ENCODE measurements around the gene BRPF3. TPM values are rescaled to one million over a fixed set of nuclear protein-coding genes. Genes with fewer than 3 reads are reported as not detected.

BRPF3 gene
- total RNA-seq, 1 experiment from 2014 or later = 19.4 TPM

DNA sequence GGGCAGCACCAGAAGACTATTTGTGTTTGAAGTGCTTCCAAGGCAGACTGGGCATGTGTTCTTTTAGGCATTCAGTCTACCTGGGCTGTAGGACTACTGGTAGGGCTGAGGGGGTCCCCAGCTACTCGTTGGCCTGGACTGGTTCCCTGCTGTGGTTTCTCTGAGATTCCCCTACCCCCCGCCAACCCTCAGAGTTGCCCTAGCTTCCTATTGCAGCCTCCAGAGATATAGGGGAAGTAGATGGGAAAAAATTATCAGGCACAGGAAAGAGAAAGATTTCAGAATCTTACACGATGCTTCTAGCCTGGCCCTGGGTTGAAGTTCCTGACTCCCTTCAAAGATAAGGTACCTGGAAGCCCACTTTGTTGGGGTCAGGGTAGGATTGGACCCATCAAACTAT, 22.5 kb downstream of the BRPF3 start:
- Mint-ChIP-seq H3K4me1 (ENCODE audit: insufficient read depth, unreplicated experiment) (no peaks in the 10 kb centered on the region), H3K27me3 (ENCODE audit: insufficient read depth, unreplicated experiment) (no peaks in the 10 kb centered on the region), H3K9me3 (ENCODE audit: unreplicated experiment) (no peaks in the 10 kb centered on the region), H3K4me3 (ENCODE audit: unreplicated experiment) (no peak overlapping the region), H3K27ac (ENCODE audit: low read depth, unreplicated experiment) (no peak overlapping the region), H3K36me3 (ENCODE audit: insufficient read depth, unreplicated experiment) (peaks cover 60% of the 10 kb centered on the region)
- TF ChIP-seq, protein P1, sequence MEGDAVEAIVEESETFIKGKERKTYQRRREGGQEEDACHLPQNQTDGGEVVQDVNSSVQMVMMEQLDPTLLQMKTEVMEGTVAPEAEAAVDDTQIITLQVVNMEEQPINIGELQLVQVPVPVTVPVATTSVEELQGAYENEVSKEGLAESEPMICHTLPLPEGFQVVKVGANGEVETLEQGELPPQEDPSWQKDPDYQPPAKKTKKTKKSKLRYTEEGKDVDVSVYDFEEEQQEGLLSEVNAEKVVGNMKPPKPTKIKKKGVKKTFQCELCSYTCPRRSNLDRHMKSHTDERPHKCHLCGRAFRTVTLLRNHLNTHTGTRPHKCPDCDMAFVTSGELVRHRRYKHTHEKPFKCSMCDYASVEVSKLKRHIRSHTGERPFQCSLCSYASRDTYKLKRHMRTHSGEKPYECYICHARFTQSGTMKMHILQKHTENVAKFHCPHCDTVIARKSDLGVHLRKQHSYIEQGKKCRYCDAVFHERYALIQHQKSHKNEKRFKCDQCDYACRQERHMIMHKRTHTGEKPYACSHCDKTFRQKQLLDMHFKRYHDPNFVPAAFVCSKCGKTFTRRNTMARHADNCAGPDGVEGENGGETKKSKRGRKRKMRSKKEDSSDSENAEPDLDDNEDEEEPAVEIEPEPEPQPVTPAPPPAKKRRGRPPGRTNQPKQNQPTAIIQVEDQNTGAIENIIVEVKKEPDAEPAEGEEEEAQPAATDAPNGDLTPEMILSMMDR (IDR thresholded peaks at IDR 0.05; ENCODE audit: unreplicated experiment) = no peak
- BruUV-seq (replicated peaks) = no TSS peak
- intact Hi-C loops (cut with micrococcal nuclease) = no loop called here
- ChIA-PET CTCF (interaction anchor here (0.7 kb wide), 1 partner anchor 193 kb away, joined by 3 read pairs; no protein-coding TSS in a partner anchor), POLR2A (no interaction called here)
- no peak for DNase-seq (ENCODE audit: unreplicated experiment)

DNA sequence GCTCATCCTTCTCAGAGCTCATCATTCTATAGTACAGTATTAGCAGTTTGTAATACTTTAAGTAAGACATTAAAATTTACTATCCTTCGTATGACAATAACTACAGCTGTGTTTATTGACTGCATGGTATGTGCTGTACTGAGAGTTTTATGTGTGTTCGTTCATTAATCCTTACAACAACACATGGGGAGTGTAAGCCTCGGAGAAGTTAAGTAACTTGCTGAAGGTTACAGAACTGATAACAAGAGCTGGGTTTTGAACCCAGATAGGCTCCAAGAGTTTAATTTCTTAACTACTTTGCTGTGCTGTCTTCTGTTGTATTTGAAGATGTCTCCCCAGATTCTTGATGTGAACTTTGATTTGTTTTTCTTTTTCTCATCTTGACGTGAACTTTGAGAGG, 23.7 kb downstream of the BRPF3 start:
- ChIA-PET POLR2A (no interaction called here), CTCF (interaction anchor here (0.6 kb wide), 1 partner anchor 192 kb away, joined by 3 read pairs; the partner anchor contains the start of gene MAPK14)
- H3K9me3 Mint-ChIP-seq (ENCODE audit: unreplicated experiment) = no peaks in the 10 kb centered on the region
- intact Hi-C loops (cut with micrococcal nuclease) = no loop called here
- no TSS peak for BruUV-seq (replicated peaks)
- no peak overlapping the region for H3K4me3 Mint-ChIP-seq (ENCODE audit: unreplicated experiment)
- H3K4me1 Mint-ChIP-seq (ENCODE audit: insufficient read depth, unreplicated experiment) = peaks cover 7% of the 10 kb centered on the region
- TF ChIP-seq, protein P1 (IDR thresholded peaks at IDR 0.05; ENCODE audit: unreplicated experiment) = no peak
- H3K27me3 Mint-ChIP-seq (ENCODE audit: insufficient read depth, unreplicated experiment) = no peaks in the 10 kb centered on the region
- H3K36me3 Mint-ChIP-seq (ENCODE audit: insufficient read depth, unreplicated experiment) = peaks cover 59% of the 10 kb centered on the region
- H3K27ac Mint-ChIP-seq (ENCODE audit: low read depth, unreplicated experiment) = no peak overlapping the region
- no peak for DNase-seq (ENCODE audit: unreplicated experiment)

DNA sequence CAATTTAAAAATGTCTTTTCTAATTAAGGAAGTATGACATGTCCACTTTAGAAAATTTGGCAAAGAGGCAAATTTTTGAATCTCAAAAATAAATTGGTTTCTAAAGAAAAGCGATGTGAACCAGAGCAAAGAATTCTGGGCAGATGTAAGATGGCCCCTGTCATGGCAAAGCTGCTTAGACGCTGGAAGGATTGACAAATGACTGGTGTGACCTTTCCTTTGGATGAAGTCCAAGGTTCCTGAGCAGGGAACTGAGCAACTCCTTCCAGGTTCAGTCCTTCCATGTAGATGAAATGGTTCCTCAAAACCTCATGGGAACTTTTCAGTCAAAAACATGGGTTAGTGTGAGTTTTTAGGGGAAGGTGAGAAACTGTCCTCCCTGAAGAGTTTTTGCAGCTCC, 25.1 kb downstream of the BRPF3 start:
- DNase-seq (ENCODE audit: unreplicated experiment) = no peak
- H3K4me3 Mint-ChIP-seq (ENCODE audit: unreplicated experiment) = no peak overlapping the region
- H3K9me3 Mint-ChIP-seq (ENCODE audit: unreplicated experiment) = no peaks in the 10 kb centered on the region
- H3K27me3 Mint-ChIP-seq (ENCODE audit: insufficient read depth, unreplicated experiment) = no peaks in the 10 kb centered on the region
- no peak overlapping the region for H3K27ac Mint-ChIP-seq (ENCODE audit: low read depth, unreplicated experiment)
- peaks cover 7% of the 10 kb centered on the region for H3K4me1 Mint-ChIP-seq (ENCODE audit: insufficient read depth, unreplicated experiment)
- peaks cover 66% of the 10 kb centered on the region for H3K36me3 Mint-ChIP-seq (ENCODE audit: insufficient read depth, unreplicated experiment)
- TF ChIP-seq, protein P1 (IDR thresholded peaks at IDR 0.05; ENCODE audit: unreplicated experiment) = no peak
- intact Hi-C loops (cut with micrococcal nuclease) = no loop called here
- BruUV-seq (replicated peaks) = no TSS peak
- POLR2A ChIA-PET = no interaction called here
- CTCF ChIA-PET = no interaction called here

DNA sequence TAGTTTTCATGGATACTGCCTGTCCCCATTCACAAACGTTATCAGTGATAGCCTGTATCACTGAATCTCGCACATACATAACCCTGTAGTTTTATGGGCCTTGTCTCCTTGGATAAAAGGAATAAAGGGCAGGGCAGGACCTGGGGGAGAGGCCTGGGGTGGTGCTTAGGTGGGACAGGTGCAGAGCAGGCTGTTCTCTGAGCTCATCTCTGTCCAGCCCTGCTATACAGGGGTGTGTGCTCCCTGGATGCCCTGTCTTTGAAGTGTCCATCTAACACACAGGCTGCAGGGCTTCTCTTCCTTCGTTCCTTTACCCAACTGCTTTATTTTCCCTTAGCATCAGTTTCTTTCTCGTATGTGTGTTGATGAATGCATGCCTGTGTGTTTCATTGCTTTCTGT, 26.4 kb downstream of the BRPF3 start:
- intact Hi-C loops (cut with micrococcal nuclease) = no loop called here
- H3K4me3 Mint-ChIP-seq (ENCODE audit: unreplicated experiment) = no peak overlapping the region
- H3K27ac Mint-ChIP-seq (ENCODE audit: low read depth, unreplicated experiment) = no peak overlapping the region
- BruUV-seq (replicated peaks) = no TSS peak
- no peaks in the 10 kb centered on the region for H3K9me3 Mint-ChIP-seq (ENCODE audit: unreplicated experiment)
- ChIA-PET CTCF (no interaction called here), POLR2A (no interaction called here)
- peaks cover 61% of the 10 kb centered on the region for H3K36me3 Mint-ChIP-seq (ENCODE audit: insufficient read depth, unreplicated experiment)
- no peak for DNase-seq (ENCODE audit: unreplicated experiment)
- H3K27me3 Mint-ChIP-seq (ENCODE audit: insufficient read depth, unreplicated experiment) = no peaks in the 10 kb centered on the region
- TF ChIP-seq, protein P1 (IDR thresholded peaks at IDR 0.05; ENCODE audit: unreplicated experiment) = no peak
- H3K4me1 Mint-ChIP-seq (ENCODE audit: insufficient read depth, unreplicated experiment) = peaks cover 7% of the 10 kb centered on the region

All from MCF 10A (cell line).